CD4-positive, alpha-beta memory T cell (primary cell): ENCODE data around the gene ARID1B. TPM values are rescaled to one million over a fixed set of nuclear protein-coding genes. Genes with fewer than 3 reads are reported as not detected.
A peak's percentile ranks its signal among the peaks of the same experiment; 100 is the strongest.

ENCODE experiments used
- CTCF ChIA-PET: fragments of 350-600 bp; sonication (Branson Sonifier 250); formaldehyde crosslinking; loops from one replicate; lab custom pipeline; 2021; ENCODE audit warnings: inconsistent platforms; ENCODE audit not compliant: partially characterized antibody; lab: Charles Lee
- POLR2A ChIA-PET: fragments of 350-600 bp; sonication (Branson Sonifier 250); formaldehyde crosslinking; loops from one replicate; lab custom pipeline; 2021; ENCODE audit not compliant: partially characterized antibody; lab: Charles Lee
- DNase-seq, 5 donors: peaks; one replicate each; pipeline versions ENCODE4 v3.0.0 to v3.0.0-alpha.2; 2020 to 2022; ENCODE audit warnings: mixed read lengths in 1 of 5
- H3K27ac ChIP-seq: one replicate; pipeline ENCODE4 v1.7.0; 2013; ENCODE audit warnings: low read depth, low read length
- H3K27me3 ChIP-seq: 2 replicates; pipeline ENCODE4 v1.7.0; 2013; ENCODE audit warnings: mild to moderate bottlenecking, low read length, moderate library complexity; ENCODE audit not compliant: insufficient read depth
- H3K36me3 ChIP-seq: 2 replicates; pipeline ENCODE4 v1.7.0; 2013; ENCODE audit warnings: mild to moderate bottlenecking, low read length, moderate library complexity; ENCODE audit not compliant: insufficient read depth
- H3K4me1 ChIP-seq: 2 replicates; pipeline ENCODE4 v1.7.0; 2013; ENCODE audit warnings: mild to moderate bottlenecking, low read length, moderate library complexity; ENCODE audit not compliant: insufficient read depth
- H3K4me3 ChIP-seq, 2 donors: one replicate each; pipeline ENCODE4 v1.7.0; 2013; ENCODE audit warnings: low read length in 2 of 2, mild to moderate bottlenecking in 1 of 2
- H3K9me3 ChIP-seq, 2 donors: one replicate each; pipeline ENCODE4 v1.7.0; 2013; ENCODE audit warnings: low read length in 2 of 2, control low read depth in 1 of 2; ENCODE audit not compliant: control insufficient read depth in 1 of 2
- H3K27ac Mint-ChIP-seq, 7 donors: one replicate each; pipeline ENCODE4 v1.8.0; 2020 to 2021; ENCODE audit warnings: mixed read lengths in 7 of 7, mild to moderate bottlenecking in 6 of 7, inconsistent platforms in 3 of 7, moderate library complexity in 3 of 7
- H3K27me3 Mint-ChIP-seq, 2 donors: one replicate each; pipeline ENCODE4 v1.8.0; 2020 to 2021; ENCODE audit warnings: mixed read lengths in 2 of 2
- H3K36me3 Mint-ChIP-seq, 2 donors: one replicate each; pipeline ENCODE4 v1.8.0; 2020 to 2021; ENCODE audit warnings: mixed read lengths in 2 of 2, inconsistent platforms in 1 of 2, mild to moderate bottlenecking in 1 of 2
- H3K4me1 Mint-ChIP-seq, 4 donors: one replicate each; pipeline ENCODE4 v1.8.0; 2020 to 2021; ENCODE audit warnings: mixed read lengths in 4 of 4, mild to moderate bottlenecking in 1 of 4
- H3K4me3 Mint-ChIP-seq, 8 donors: one replicate each; pipeline ENCODE4 v1.8.0; 2020 to 2021; ENCODE audit warnings: mixed read lengths in 8 of 8, mild to moderate bottlenecking in 7 of 8, moderate library complexity in 6 of 8, inconsistent platforms in 3 of 8
- H3K9me3 Mint-ChIP-seq, 8 donors: one replicate each; pipeline ENCODE4 v1.8.0; 2020 to 2021; ENCODE audit warnings: mixed read lengths in 8 of 8, mild to moderate bottlenecking in 5 of 8, inconsistent platforms in 3 of 8, moderate library complexity in 1 of 8
- intact Hi-C: fragments of 100-400 bp; cut with micrococcal nuclease; formaldehyde crosslinking; loops from one replicate; pipeline ENCODE4 v1.15.1; 2023
- polyA plus RNA-seq, 2 donors: library from polyadenylated mRNA; unstranded; fragments of 300-500 nt; fragmentation: Illumina TruSeq; gene quantifications; one replicate each; pipeline ENCODE4 v1.2.3, GENCODE V29; 2021
- total RNA-seq, 2 experiments: library from RNA; stranded (reverse); gene quantifications; one replicate each; pipeline ENCODE4 v1.2.3, GENCODE V29; 2021

Gene ARID1B
- total and polyA plus RNA-seq, 4 experiments from 2014 or later: 5.4 to 131 (median 72.4) TPM

DNA sequence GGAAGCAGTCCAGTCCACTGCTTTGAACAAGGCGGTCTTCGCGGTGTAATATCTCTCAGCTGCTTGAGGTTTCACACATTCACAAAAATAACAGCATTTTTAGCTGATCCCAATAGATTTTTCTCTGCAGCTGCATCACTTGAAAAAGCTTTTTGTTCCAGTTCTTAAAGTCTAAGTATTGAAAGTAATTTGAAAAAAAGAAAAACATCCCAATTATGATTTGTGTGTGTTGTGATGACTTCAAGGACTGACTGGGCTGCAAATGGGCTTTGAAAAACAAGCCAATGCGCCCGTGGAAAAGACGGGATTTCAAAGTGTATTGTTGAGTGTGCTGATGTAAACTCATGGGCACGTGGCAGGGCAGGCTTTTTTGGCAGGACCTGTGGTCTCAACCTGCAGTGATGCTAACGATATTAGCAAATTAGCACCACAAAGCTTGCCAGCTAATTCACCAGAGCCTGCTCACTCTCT, 395.1 kb downstream of the ARID1B start:
- ChIA-PET CTCF (interaction anchor here (1.6 kb wide), 1 partner anchor 15 kb away, joined by 3 read pairs; no protein-coding TSS in a partner anchor), POLR2A (no interaction called here)
- Mint-ChIP-seq H3K27me3 (no peaks in the 10 kb centered on the region), H3K9me3 (no peaks in the 10 kb centered on the region), H3K36me3 (peaks cover 30 to 47% of the 10 kb centered on the region in 2 donors), H3K4me3 (no peak overlapping the region), H3K4me1 (peaks cover 0 to 4% (median 1%) of the 10 kb centered on the region in 4 donors), H3K27ac (no peak overlapping the region)
- H3K27me3 ChIP-seq: no peaks in the 10 kb centered on the region
- no peak overlapping the region for H3K4me3 ChIP-seq
- no peaks in the 10 kb centered on the region for H3K4me1 ChIP-seq
- no peak overlapping the region for H3K27ac ChIP-seq
- no peaks in the 10 kb centered on the region for H3K9me3 ChIP-seq
- intact Hi-C loops: no loop called here
- peaks cover 4% of the 10 kb centered on the region for H3K36me3 ChIP-seq
- DNase-seq: no peak

DNA sequence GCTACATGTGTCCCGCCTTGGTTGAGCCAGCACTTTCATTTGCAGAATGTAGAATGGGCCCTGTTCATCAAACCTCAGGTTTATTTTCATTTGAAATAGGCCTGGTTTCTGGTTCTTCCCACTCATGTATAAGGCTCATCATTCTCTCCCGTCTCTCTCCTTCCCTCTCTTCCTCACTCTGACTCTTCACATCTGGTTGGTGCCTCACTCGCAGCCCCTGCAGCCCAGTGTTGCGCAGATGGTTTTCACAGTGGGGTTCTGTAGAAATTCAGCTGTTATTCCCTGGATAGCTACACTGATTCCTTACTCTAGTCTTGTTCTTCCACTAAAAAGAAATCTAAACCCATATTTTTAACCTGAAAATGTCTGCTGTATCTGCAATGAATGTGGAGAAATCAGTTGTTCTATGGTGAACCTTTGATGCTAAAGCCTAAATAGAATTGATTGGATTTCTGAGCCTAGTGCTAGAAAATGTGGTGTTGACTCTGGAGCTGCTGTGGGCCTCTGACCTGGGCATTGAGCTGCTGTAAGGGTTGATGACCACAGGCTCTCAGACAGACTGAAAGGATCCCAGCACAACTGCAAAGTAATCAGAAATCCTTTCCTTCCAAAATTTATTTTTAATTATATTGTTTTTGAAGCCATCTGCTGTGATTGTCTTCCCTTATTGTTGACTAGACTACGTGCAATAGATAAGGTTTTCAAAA, 395.8 kb downstream of the ARID1B start:
- Histone ChIP-seq H3K4me3 (no peak overlapping the region), H3K27me3 (no peaks in the 10 kb centered on the region), H3K9me3 (no peaks in the 10 kb centered on the region), H3K36me3 (peaks cover 4% of the 10 kb centered on the region), H3K4me1 (no peaks in the 10 kb centered on the region), H3K27ac (no peak overlapping the region)
- Mint-ChIP-seq H3K4me1 (peaks cover 0 to 4% (median 1%) of the 10 kb centered on the region in 4 donors), H3K27me3 (no peaks in the 10 kb centered on the region), H3K36me3 (peaks cover 23 to 39% of the 10 kb centered on the region in 2 donors), H3K27ac (peak overlapping the region in 1 of 7 donors; percentile 30), H3K4me3 (no peak overlapping the region), H3K9me3 (no peaks in the 10 kb centered on the region)
- ChIA-PET CTCF (interaction anchor here (1.6 kb wide), 1 partner anchor 14 kb away, joined by 3 read pairs; no protein-coding TSS in a partner anchor), POLR2A (no interaction called here)
- intact Hi-C loops: no loop called here
- DNase-seq: no peak

DNA sequence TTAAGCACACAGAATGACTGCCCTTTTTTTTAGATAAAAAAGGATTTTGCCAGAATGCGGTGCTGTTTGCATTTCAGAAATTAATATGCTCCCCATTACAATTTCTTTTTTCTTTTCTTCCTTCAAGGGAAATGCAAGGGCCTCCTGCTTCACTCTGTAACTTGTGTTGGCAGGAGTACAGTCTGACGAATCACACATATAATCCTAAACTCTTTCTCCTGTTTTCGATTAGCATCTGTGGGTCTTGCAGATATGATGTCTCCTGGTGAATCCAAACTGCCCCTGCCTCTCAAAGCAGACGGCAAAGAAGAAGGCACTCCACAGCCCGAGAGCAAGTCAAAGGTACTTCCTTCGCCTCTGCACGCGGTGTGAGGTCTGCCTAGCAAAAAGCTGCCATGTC, 396.6 kb downstream of the ARID1B start:
- no peak for DNase-seq
- Mint-ChIP-seq H3K4me1 (peaks cover 0 to 4% (median 1%) of the 10 kb centered on the region in 4 donors), H3K4me3 (no peak overlapping the region), H3K27me3 (no peaks in the 10 kb centered on the region), H3K27ac (peak overlapping the region in 3 of 7 donors; percentile 29 to 66 (median 53)), H3K36me3 (peaks cover 16 to 33% of the 10 kb centered on the region in 2 donors), H3K9me3 (no peaks in the 10 kb centered on the region)
- intact Hi-C loops: no loop called here
- ChIA-PET CTCF (interaction anchor here (0.7 kb wide), 1 partner anchor 11 kb away, joined by 4 read pairs; no protein-coding TSS in a partner anchor), POLR2A (no interaction called here)
- H3K36me3 ChIP-seq: peaks cover 4% of the 10 kb centered on the region
- no peaks in the 10 kb centered on the region for H3K9me3 ChIP-seq
- H3K4me1 ChIP-seq: no peaks in the 10 kb centered on the region
- no peaks in the 10 kb centered on the region for H3K27me3 ChIP-seq
- H3K27ac ChIP-seq: no peak overlapping the region
- H3K4me3 ChIP-seq: no peak overlapping the region

- no peaks in the 10 kb centered on the region for H3K27me3 ChIP-seq
- no peak overlapping the region for H3K4me3 ChIP-seq
- CTCF ChIA-PET: no interaction called here
- H3K36me3 Mint-ChIP-seq: peaks cover 12 to 25% of the 10 kb centered on the region in 2 donors
- POLR2A ChIA-PET: no interaction called here
- no peak for DNase-seq
- no peaks in the 10 kb centered on the region for H3K9me3 ChIP-seq
- H3K4me3 Mint-ChIP-seq: no peak overlapping the region
- H3K4me1 ChIP-seq: no peaks in the 10 kb centered on the region
- peaks cover 0 to 4% (median 1%) of the 10 kb centered on the region in 4 donors for H3K4me1 Mint-ChIP-seq
- H3K27ac Mint-ChIP-seq: peak overlapping the region in 1 of 7 donors; percentile 73
- peaks cover 4% of the 10 kb centered on the region for H3K36me3 ChIP-seq
- no peaks in the 10 kb centered on the region for H3K9me3 Mint-ChIP-seq
- intact Hi-C loops: no loop called here
- no peak overlapping the region for H3K27ac ChIP-seq
- H3K27me3 Mint-ChIP-seq: no peaks in the 10 kb centered on the region
These were observed 397.6 kb downstream of the ARID1B start for GRCh38 chr6:157174731-157175130.

DNA sequence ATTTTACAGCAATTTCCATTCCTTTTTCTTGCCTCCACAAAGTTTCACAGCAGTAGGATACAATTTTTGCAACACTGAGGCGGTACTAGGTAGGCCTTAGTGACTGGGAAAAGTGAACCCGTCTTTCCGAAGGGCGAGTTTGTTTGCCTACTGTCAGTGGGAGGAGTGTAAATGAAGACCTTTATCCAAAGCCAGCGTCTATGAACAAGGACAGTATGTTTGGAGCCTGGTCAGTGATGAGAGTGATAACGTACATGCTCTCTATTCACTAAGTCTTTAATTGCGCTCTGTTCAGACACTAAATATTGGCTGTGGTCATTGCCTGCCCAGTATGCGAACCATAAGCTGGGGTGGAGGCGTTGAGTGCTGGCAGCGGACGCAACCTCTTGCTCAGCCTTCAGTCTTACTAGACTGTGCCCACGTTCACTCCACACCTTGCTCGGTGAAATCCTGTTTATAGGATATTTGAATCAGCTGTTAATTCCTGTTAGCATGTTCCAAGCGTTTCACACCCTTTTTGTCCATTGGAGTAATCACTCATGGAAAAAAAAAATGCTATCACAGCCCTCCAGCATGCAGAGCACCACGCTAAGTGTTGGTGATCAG, 400.7 kb downstream of the ARID1B start:
- CTCF ChIA-PET: no interaction called here
- Mint-ChIP-seq H3K4me3 (no peak overlapping the region), H3K9me3 (no peaks in the 10 kb centered on the region), H3K27ac (no peak overlapping the region), H3K36me3 (peaks cover 20 to 33% of the 10 kb centered on the region in 2 donors), H3K27me3 (no peaks in the 10 kb centered on the region), H3K4me1 (peaks cover under 1 to 8% (median 1%) of the 10 kb centered on the region in 4 donors)
- no peak overlapping the region for H3K27ac ChIP-seq
- no peaks in the 10 kb centered on the region for H3K4me1 ChIP-seq
- H3K27me3 ChIP-seq: no peaks in the 10 kb centered on the region
- intact Hi-C loops: no loop called here
- H3K4me3 ChIP-seq: no peak overlapping the region
- H3K36me3 ChIP-seq: peaks cover 10% of the 10 kb centered on the region
- H3K9me3 ChIP-seq: no peaks in the 10 kb centered on the region
- DNase-seq: no peak
- POLR2A ChIA-PET: no interaction called here

DNA sequence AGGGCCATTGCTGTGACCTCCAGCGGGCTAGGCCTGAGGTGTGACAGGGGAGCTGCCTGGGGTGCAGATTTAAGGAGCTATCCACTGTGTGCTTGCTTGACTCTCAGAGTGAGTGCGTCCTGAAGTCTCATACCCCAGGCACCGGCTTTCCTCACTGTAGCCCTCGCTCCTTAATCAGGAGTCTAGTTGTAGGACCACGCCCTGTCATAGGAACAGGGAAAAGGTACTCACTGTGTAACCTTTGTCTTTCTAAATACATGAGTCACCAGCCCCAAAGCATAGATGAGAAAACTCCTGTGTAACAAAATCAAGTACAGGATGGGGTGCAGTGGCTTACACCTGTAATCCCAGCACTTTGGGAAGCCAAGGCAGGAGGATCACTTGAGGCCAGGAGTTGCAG, 404.5 kb downstream of the ARID1B start:
- Mint-ChIP-seq H3K9me3 (no peaks in the 10 kb centered on the region), H3K4me1 (peaks cover 8 to 27% (median 17%) of the 10 kb centered on the region in 4 donors), H3K4me3 (no peak overlapping the region), H3K36me3 (peaks cover 26 to 51% of the 10 kb centered on the region in 2 donors), H3K27ac (no peak overlapping the region), H3K27me3 (no peaks in the 10 kb centered on the region)
- H3K27me3 ChIP-seq: no peaks in the 10 kb centered on the region
- intact Hi-C loops: loop anchor here (10.0 kb wide), 1 partner anchor 807 kb away; no protein-coding TSS in a partner anchor
- H3K4me3 ChIP-seq: no peak overlapping the region
- DNase-seq: no peak
- peaks cover 31% of the 10 kb centered on the region for H3K36me3 ChIP-seq
- no peak overlapping the region for H3K27ac ChIP-seq
- H3K4me1 ChIP-seq: peaks cover 11% of the 10 kb centered on the region
- POLR2A ChIA-PET: no interaction called here
- CTCF ChIA-PET: interaction anchor here (0.8 to 1.1 kb wide), 3 partner anchors 13 to 193 kb away, joined by 3 read pairs; no protein-coding TSS in a partner anchor
- H3K9me3 ChIP-seq: no peaks in the 10 kb centered on the region
